GM19023 (cell line): ENCODE data around the gene DUS1L.

ENCODE experiments used
- ATAC-seq: cut with Tn5 transposase; IDR thresholded peaks from one replicate; pipeline ENCODE4 v1.9.1; 2021; ENCODE audit warnings: mild to moderate bottlenecking, moderate library complexity; ENCODE audit not compliant: unreplicated experiment

DUS1L gene

DNA sequence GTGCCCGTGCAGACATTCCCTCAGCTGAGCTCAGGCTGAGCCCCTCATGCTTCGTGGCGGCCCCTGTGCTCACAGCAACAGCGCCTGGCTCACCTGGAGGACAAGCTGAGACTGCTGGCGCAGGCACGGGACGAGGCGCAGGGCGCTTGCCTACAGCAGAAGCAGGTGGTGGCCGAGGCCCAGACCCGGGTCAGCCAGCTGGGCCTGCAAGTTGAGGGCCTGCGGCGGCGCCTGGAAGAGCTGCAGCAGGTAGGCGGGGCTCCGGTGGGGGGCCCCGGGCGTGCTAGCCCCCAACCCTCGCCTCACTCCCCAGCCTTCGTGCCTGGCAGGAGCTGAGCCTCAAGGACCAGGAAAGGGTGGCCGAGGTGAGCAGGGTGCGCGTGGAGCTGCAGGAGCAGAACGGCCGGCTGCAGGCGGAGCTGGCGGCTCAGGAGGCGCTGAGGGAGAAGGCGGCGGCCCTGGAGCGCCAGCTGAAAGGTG is 35.6 kb downstream of the DUS1L start:
- ATAC-seq, result no peak

DNA sequence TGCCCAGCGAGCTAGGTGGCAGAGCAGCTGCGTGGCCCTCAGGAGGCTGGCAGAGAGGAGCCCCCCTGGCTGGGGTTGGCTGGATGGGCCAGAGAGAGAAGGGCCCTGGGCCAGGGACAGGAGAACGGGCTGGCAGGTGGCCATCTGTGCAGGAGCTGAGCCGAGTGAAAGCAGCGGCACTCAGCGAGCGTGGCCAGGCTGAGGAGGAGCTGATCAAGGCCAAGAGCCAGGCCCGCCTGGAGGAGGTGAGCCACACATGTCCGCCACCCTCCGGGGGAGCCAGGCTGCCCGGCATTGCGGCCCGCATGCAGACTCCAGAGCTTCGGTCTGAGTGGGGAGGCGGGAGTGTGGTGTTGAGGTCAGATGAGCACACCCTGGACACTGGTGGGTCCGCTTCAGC is 36.2 kb downstream of the DUS1L start:
- ATAC-seq, result no peak

DNA sequence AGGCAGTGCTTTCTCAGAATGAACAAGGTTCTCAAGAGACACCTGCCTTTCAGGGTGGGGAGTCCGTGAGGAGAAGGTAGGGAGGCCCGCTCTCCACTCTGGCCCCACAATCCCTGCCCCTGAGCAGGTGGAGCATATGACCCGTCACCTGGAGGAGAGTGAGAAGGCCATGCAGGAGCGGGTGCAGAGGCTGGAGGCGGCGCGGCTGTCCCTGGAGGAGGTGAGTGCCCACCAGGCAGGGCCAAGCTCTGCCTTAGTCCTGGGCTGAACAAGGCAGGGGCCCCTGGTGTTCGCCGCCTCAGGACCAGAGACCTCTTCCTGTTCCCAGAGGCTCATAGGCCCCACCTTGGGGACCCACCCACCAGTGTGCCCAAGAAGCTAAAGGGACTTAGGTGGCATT is 36.6 kb downstream of the DUS1L start:
- no peak for ATAC-seq

- ATAC-seq, result no peak
These were observed 37.4 kb downstream of the DUS1L start for GRCh38 chr17:82028246-82028645.

DNA sequence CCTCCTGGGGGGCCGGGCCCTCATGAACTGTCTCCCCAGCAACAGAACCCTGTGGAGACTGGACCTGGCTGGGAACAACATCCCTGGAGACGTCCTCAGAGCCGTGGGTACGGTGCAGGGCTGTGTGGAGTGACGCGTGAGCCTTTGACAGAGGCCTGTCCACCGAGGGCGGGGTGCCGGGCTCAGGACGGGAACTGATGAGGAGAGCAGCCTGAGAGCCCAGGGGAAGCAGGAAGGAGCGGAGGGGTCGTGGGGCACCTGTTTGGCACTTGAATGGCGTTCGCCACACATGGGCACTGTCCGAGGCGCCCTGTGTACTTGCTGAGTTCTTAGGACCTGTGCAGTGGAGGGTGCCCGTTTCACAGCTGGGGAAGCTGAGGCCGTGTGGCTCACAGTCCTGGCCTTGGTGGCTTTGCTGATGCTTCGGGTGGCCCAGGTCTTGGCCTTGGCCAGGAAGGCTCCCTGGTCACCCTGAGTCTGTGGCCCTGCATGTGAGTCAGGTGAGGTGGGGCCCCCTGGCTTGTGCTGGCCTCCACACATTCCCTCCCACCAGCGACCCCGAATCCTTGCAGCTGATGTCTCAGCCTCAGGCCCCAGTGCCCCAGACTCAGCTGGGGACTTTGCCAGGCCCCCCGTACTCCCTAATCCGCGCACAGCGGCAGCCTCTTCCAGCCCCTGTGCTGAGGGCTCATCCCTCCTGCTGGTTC is 40.0 kb downstream of the DUS1L start:
- no peak for ATAC-seq

DNA sequence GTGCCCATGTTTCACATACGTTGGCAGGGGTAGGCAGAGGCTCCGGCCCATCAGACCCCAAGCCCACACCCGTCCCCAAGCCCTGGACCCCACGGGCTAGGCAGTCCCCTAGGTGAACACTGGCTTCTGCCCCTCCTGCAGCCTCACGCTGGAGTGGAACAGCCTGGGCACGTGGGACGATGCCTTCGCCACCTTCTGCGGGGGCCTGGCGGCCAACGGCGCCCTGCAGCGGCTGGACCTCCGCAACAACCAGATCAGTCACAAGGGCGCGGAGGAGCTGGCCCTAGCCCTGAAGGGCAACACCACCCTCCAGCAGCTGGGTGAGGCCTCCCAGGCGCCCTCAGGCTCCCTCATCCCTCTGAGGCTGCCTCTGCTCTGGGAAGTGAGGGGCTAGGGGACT is 40.7 kb downstream of the DUS1L start:
- ATAC-seq, result no peak

GRCh38 chr17:82023447-82024241 is 42.0 kb downstream of the DUS1L start:
- ATAC-seq, result peak; percentile 2

DNA sequence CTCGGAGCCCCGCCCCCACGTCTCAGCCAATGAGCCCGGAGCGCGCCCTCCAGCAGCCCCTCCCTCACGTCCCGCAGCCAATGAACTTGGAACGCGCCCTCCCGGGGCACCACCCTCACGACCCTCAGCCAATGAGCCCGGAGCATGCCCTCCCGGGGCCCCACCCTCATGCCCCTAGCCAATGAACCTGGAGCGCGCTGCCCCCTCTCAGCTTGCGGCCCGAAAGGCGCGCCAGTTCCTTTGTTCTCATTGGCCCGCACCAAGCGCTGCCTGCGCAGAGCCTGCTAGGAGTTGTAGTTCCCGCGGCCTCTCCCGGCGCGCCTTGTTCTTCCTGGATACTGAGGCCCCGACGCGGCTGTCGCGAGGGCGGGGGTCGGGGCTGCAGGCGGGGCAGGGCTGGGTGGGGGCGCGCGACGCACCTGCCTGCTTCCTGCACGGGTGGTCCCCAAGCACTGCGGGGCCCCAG is 42.6 kb downstream of the DUS1L start, which contains the start of gene LRRC45:
LRRC45 (plus strand) TSS at position 325 of the 466 bp plus-strand sequence. CDS start 339 bp downstream, outside the sequence.
- peak; percentile 92 for ATAC-seq

DNA sequence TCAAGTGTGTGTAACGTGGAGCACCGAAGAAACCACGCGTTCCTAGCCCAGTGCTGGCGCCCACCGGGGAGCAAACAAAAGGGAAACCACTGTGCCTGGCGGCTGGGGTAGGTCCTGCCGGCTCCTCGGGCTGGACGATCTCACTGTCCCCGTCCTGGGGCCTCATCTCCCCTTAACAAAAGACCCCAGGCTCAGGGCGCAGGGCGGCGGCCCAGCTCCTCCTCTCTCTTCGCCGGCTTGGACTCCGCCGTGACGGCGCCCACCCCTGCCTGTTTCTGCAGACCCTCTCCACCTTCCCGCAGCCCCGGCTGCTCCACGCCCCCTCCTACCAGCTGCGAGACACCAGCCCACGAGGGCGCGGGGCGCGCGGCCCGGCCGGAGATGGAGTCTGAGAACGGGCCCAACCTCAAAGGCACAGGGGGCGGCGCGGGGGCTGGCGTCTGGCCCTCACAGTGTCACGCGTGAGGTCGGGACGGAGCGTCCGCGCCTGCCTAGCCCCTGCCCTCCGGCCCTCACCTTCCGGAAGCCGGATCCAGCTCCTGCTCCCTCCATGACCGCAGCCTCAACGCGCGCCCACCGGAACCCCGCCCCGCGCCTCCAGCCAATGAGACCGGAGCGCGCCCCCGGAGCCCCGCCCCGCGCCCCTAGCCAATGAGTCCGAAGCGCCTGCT is 43.2 kb downstream of the DUS1L start, which contains the start of gene CENPX:
CENPX (minus strand) TSS at position 569 of the 671 bp plus-strand sequence; CDS start at position 552, 17 bp downstream.
- no peak for ATAC-seq

DNA sequence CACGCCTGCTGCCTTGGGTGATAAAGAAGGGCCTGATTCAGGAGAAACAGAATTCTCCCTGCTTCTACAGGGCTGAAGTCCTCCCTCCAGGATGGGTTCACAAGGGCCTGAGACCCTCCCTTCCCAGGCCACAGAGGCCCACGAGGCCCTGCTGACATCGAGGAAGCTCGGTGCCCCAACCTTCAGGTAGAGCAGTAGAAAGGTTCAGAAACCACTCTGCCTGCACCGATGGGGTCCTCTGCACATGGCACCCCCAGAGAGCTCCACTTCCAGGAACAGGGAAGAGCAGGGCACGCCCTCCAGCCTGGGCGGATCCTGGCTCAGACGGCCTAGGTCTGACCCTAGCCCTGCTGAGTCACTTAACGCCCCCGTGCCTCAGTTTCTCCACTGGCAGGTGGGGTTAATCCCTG is 43.7 kb downstream of the DUS1L start:
- no peak for ATAC-seq

GRCh38 chr17:82021107-82021899 is 44.3 kb downstream of the DUS1L start:
- ATAC-seq, result no peak

GRCh38 chr17:82020572-82021106 is 45.0 kb downstream of the DUS1L start:
- no peak for ATAC-seq

- no peak for ATAC-seq
These were observed 45.7 kb downstream of the DUS1L start for GRCh38 chr17:82019690-82020571.

DNA sequence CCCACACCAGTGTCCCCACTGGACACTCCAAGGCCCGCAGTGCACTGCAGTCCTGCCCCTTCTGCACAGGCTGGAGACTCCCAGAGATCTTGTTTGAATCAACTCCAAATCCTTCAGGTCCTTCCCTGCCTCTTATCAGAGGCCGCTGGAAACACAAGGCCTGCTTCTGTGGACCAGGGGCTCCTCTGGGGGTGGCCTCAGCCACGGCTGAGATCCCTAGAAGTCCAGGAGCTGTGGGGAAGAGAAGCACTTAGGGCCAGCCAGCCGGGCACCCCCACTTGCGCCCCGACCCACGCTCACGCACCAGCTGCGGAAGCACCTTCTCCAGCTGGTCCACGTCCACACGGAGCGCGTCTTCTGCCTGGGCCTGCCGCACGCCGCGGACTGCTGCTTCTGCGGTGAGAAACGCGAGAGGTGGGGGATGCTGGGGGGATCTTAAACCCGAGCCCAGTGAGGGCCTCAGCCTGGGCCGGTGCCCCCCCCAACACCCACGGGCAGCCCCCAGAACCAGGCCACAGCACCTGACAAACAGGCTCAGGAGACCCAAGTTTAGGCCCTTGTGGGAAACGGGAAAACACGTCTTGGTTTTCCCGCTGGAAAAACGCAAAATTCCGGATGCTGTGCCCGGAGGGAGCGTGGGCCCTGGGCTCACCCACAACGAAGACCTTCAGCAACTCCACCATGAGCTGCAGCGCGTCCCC is 46.5 kb downstream of the DUS1L start:
- no peak for ATAC-seq

GRCh38 chr17:82018152-82018988 is 47.2 kb downstream of the DUS1L start:
- no peak for ATAC-seq

DNA sequence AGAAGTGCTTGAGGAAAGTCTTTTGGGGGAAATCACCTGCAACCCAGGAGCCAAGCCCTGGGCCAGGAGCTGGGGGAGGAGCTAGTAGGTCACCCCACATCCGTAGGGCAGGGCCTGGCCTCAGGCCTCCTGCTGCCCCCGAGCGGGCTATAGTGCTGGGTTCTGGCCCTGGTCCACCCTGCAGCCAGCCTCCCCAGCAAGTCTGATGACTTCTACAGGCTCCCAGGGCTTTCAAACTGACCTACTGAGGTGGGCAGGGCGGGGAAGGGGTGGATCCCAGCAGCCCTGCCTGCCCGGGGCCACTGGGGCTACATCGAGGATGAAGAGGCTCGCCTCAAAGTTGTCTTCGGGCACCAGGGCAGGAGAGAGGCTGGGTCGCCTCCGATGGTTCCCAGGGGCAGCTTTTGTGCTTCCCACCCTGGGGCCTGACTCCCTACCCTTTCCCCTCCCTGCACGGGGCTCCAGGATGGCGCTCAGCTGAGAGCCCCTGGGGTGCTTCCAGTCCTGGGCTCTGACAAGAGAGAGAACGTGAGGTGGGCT is 47.9 kb downstream of the DUS1L start:
- no peak for ATAC-seq

GRCh38 chr17:82016875-82017459 is 48.6 kb downstream of the DUS1L start:
- no peak for ATAC-seq
